Measurements from ENCODE around the gene DEPDC5.
"Not testable (repeated sequence)": the region's sequence is repeated elsewhere in the genome, so short reads cannot be mapped to it uniquely, and the experiment has no call there.

DEPDC5 gene

GRCh38 chr22:31753634-31754501 lies at the start of gene DEPDC5:
Gene DEPDC5, plus strand, starts transcription at chr22:31754019. Its CDS starts 903 bp downstream, at chr22:31754922.
- DNase-seq = peak; percentile 98

- DNase-seq = no peak
Observed at GRCh38 chr22:31707519-31707918, 46.3 kb upstream of the DEPDC5 start.

GRCh38 chr22:31711226-31711625 lies 42.6 kb upstream of the DEPDC5 start:
- peak; percentile 12 for DNase-seq

GRCh38 chr22:31715147-31715778 lies 38.6 kb upstream of the DEPDC5 start:
- DNase-seq = no peak

GRCh38 chr22:31719850-31720471 lies 33.9 kb upstream of the DEPDC5 start:
- DNase-seq = no peak

GRCh38 chr22:31723723-31724122 lies 30.1 kb upstream of the DEPDC5 start:
- no peak for DNase-seq

- DNase-seq = no peak
Observed at GRCh38 chr22:31726692-31727091, 27.1 kb upstream of the DEPDC5 start.

GRCh38 chr22:31728857-31729256 lies 25.0 kb upstream of the DEPDC5 start:
- DNase-seq = no peak

- DNase-seq = no peak
Observed at GRCh38 chr22:31730344-31730711, 23.5 kb upstream of the DEPDC5 start.

- DNase-seq = no peak
Observed at GRCh38 chr22:31732089-31732829, 21.6 kb upstream of the DEPDC5 start.

GRCh38 chr22:31733580-31734079 lies 20.2 kb upstream of the DEPDC5 start:
- DNase-seq = no peak

- no peak for DNase-seq
Observed at GRCh38 chr22:31734512-31734911, 19.3 kb upstream of the DEPDC5 start.

GRCh38 chr22:31736458-31736857 lies 17.4 kb upstream of the DEPDC5 start:
- no peak for DNase-seq

GRCh38 chr22:31737932-31738331 lies 15.9 kb upstream of the DEPDC5 start:
- no peak for DNase-seq

GRCh38 chr22:31738566-31738965 lies 15.3 kb upstream of the DEPDC5 start:
- no peak for DNase-seq

- peak; percentile 5 for DNase-seq
Observed at GRCh38 chr22:31739795-31740201, 14.0 kb upstream of the DEPDC5 start.

GRCh38 chr22:31740314-31740713 lies 13.5 kb upstream of the DEPDC5 start:
- DNase-seq = not testable (repeated sequence)

- peak; percentile 66 for DNase-seq
Observed at GRCh38 chr22:31742115-31742514, 11.7 kb upstream of the DEPDC5 start.

GRCh38 chr22:31742682-31743081 lies 11.1 kb upstream of the DEPDC5 start:
- DNase-seq = no peak

GRCh38 chr22:31743871-31744270 lies 9.9 kb upstream of the DEPDC5 start:
- DNase-seq = no peak

- no peak for DNase-seq
Observed at GRCh38 chr22:31747441-31747840, 6.4 kb upstream of the DEPDC5 start.

- peak; percentile 22 for DNase-seq
Observed at GRCh38 chr22:31748490-31748889, 5.3 kb upstream of the DEPDC5 start.

Measured in suppressor macrophage treated with lipopolysaccharide for 4 hours (primary cell).